HepG2 (cell line): ENCODE data around the gene ADCK2. TPM values are rescaled to one million over a fixed set of nuclear protein-coding genes. Genes with fewer than 3 reads are reported as not detected.

ENCODE experiments used
- ATAC-seq: fragments of 200-7000 bp; cut with Tn5 transposase; 3 replicates; pipeline ENCODE4 v1.9.1; 2020; ENCODE audit warnings: mild to moderate bottlenecking, moderate library complexity
- BruUV-seq: library from RNA; stranded (reverse); fragments of 400-500 nt; replicated peaks from 2 replicates; lab custom pipeline; 2021; lab: Mats Ljungman, UMichigan
- CTCF ChIA-PET: fragments of 300-600 bp; formaldehyde crosslinking; extraction: SDS; loops from one replicate; lab custom pipeline; 2021; ENCODE audit warnings: low total read pairs, inconsistent platforms, low intra/inter-chr PET ratio; lab: Yijun Ruan, JAX
- POLR2A ChIA-PET: fragments of 350-600 bp; sonication (Branson Sonifier 250); formaldehyde crosslinking; loops from one replicate; lab custom pipeline; 2020; ENCODE audit warnings: antibody characterized with exemption, inconsistent platforms; lab: Yijun Ruan, JAX
- DNase-seq: peaks from one replicate; pipeline ENCODE4 v3.0.0-alpha.2; 2015; ENCODE audit warnings: low spot score
- FAIRE-seq: peaks from 3 replicates; lab custom pipeline; 2011; peaks lifted over from hg19 to GRCh38; lab: Jason Lieb, UNC
- H2AFZ ChIP-seq: one replicate; pipeline ENCODE4 v1.6.1; 2011; ENCODE audit warnings: low read length, inconsistent platforms
- H3K27ac ChIP-seq: fragments of 300-600 bp; 3 replicates; pipeline ENCODE4 v1.8.0; 2011; ENCODE audit warnings: mixed run types, mild to moderate bottlenecking, mixed read lengths, low read length, inconsistent platforms; ENCODE audit not compliant: insufficient read depth; ENCODE audit errors: extremely low read length
- H3K27me3 ChIP-seq, 2 experiments: fragments of 200-600 bp in 1 of 2; 2 replicates in 1 of 2; 3 replicates in 1 of 2; pipeline versions ENCODE4 v1.6.0 to v1.8.0; 2011; ENCODE audit warnings: low read length in 2 of 2, mild to moderate bottlenecking in 2 of 2, moderate library complexity in 2 of 2, inconsistent platforms in 1 of 2; ENCODE audit not compliant: insufficient read depth in 2 of 2, control insufficient read depth in 1 of 2
- H3K36me3 ChIP-seq, 2 experiments: fragments of 200-600 bp in 1 of 2; replicated peaks in 1 of 2; 2 replicates in 1 of 2; 3 replicates in 1 of 2; pipeline versions ENCODE4 v1.5.1 to v1.8.0; 2011; ENCODE audit warnings: low read length in 2 of 2, inconsistent platforms in 1 of 2; ENCODE audit not compliant: insufficient read depth in 2 of 2, control insufficient read depth in 1 of 2
- H3K4me1 ChIP-seq: 2 replicates; pipeline ENCODE4 v1.5.1; 2012; ENCODE audit warnings: low read length, inconsistent platforms; ENCODE audit not compliant: insufficient read depth
- H3K4me2 ChIP-seq: 2 replicates; pipeline ENCODE4 v1.6.0; 2011; ENCODE audit warnings: low read depth, low read length, inconsistent platforms
- H3K4me3 ChIP-seq, 3 experiments: fragments of 200-600 bp in 1 of 3; sonication (generic), shearing (Covaris generic) in 1 of 3; replicated peaks in 1 of 3; 2 replicates each; pipeline ENCODE4 v1.5.1; 2011 to 2016; ENCODE audit warnings: low read length in 3 of 3, inconsistent platforms in 2 of 3, low read depth in 2 of 3, mild to moderate bottlenecking in 2 of 3, control low read depth in 1 of 3, mixed read lengths in 1 of 3; ENCODE audit not compliant: insufficient read depth in 1 of 3
- H3K79me2 ChIP-seq: one replicate; pipeline ENCODE4 v1.6.1; 2011; ENCODE audit warnings: low read length, inconsistent platforms; ENCODE audit not compliant: insufficient read depth
- H3K9ac ChIP-seq: 2 replicates; pipeline ENCODE4 v1.6.0; 2011; ENCODE audit warnings: mild to moderate bottlenecking, low read depth, low read length, inconsistent platforms; ENCODE audit not compliant: insufficient read depth
- H3K9me3 ChIP-seq: 2 replicates; pipeline ENCODE4 v1.5.1; 2012; ENCODE audit warnings: mild to moderate bottlenecking, low read length
- H4K20me1 ChIP-seq: 2 replicates; pipeline ENCODE4 v1.6.0; 2011; ENCODE audit warnings: inconsistent platforms, mild to moderate bottlenecking, low read length, moderate library complexity; ENCODE audit not compliant: insufficient read depth
- AFF4 ChIP-seq: sonication (generic); formaldehyde crosslinking; IDR thresholded peaks from 2 replicates; pipeline ENCODE4 v1.4.0; 2020; ENCODE audit warnings: missing genetic modification reagents
- ARID5B ChIP-seq: IDR thresholded peaks from 2 replicates; pipeline ENCODE4 v1.4.0; 2020; ENCODE audit warnings: mild to moderate bottlenecking, missing genetic modification reagents
- CCAR2 ChIP-seq: fragments of 200-400 bp; formaldehyde crosslinking; optimal IDR thresholded peaks from 2 replicates; pipeline ENCODE3; 2018; ENCODE audit warnings: low read depth, mild to moderate bottlenecking, low read length, moderate library complexity
- EEA1 ChIP-seq: sonication (generic); formaldehyde crosslinking; IDR thresholded peaks from 2 replicates; pipeline ENCODE4 v1.5.1; 2020; ENCODE audit warnings: mild to moderate bottlenecking, missing genetic modification reagents, borderline replicate concordance
- EHMT2 ChIP-seq: fragments of 200-600 bp; sonication (generic); IDR thresholded peaks from 2 replicates; pipeline ENCODE4 v1.7.0; 2017; ENCODE audit warnings: antibody characterized with exemption, low read depth, low read length, borderline replicate concordance
- GATA4 ChIP-seq: sonication (generic); IDR thresholded peaks from 2 replicates; pipeline ENCODE4 v1.6.1; 2016; ENCODE audit warnings: antibody characterized with exemption, low read depth, borderline replicate concordance
- HNF4G ChIP-seq, 2 experiments: sonication (generic) in 1 of 2; formaldehyde crosslinking in 1 of 2; IDR thresholded peaks; 2 replicates each; pipeline versions ENCODE4 v1.4.0 to v1.6.1; 2011 to 2020; ENCODE audit warnings: borderline replicate concordance in 2 of 2, low read depth in 2 of 2, mild to moderate bottlenecking in 2 of 2, low read length in 1 of 2, missing genetic modification reagents in 1 of 2, moderate library complexity in 1 of 2
- KMT2A ChIP-seq: sonication (generic); formaldehyde crosslinking; IDR thresholded peaks from 2 replicates; pipeline ENCODE4 v1.4.0; 2020; ENCODE audit warnings: missing genetic modification reagents
- KMT2B ChIP-seq: IDR thresholded peaks from 2 replicates; pipeline ENCODE4 v1.6.1; 2016; ENCODE audit warnings: missing genetic modification reagents, missing compliant biosample characterization
- MED13 ChIP-seq: sonication (generic); formaldehyde crosslinking; IDR thresholded peaks from 2 replicates; pipeline ENCODE4 v1.5.0; 2020; ENCODE audit warnings: missing genetic modification reagents
- MZF1 ChIP-seq: sonication (generic); formaldehyde crosslinking; IDR thresholded peaks from 2 replicates; pipeline ENCODE4 v1.8.1; 2023; ENCODE audit warnings: mild to moderate bottlenecking, missing genetic modification reagents, borderline replicate concordance
- PHB2 ChIP-seq: fragments of 450-650 bp; IDR thresholded peaks from 2 replicates; pipeline ENCODE4 v1.6.1; 2018; ENCODE audit not compliant: partially characterized antibody
- ZFP36L2 ChIP-seq: sonication (generic); formaldehyde crosslinking; IDR thresholded peaks from 2 replicates; pipeline ENCODE4 v1.4.0; 2020; ENCODE audit warnings: missing genetic modification reagents
- ZFY ChIP-seq: sonication (generic); formaldehyde crosslinking; IDR thresholded peaks from 2 replicates; pipeline ENCODE4 v1.4.0; 2020; ENCODE audit warnings: missing genetic modification reagents
- ZNF235 ChIP-seq: sonication (generic); formaldehyde crosslinking; IDR thresholded peaks from 2 replicates; pipeline ENCODE4 v1.8.1; 2023; ENCODE audit warnings: mild to moderate bottlenecking, missing genetic modification reagents, borderline replicate concordance
- ZNF414 ChIP-seq: sonication (generic); formaldehyde crosslinking; IDR thresholded peaks from 2 replicates; pipeline ENCODE4 v1.5.0; 2020; ENCODE audit warnings: missing genetic modification reagents
- ZNF570 ChIP-seq: sonication (generic); formaldehyde crosslinking; IDR thresholded peaks from 2 replicates; pipeline ENCODE4 v1.4.0; 2020; ENCODE audit warnings: mild to moderate bottlenecking, missing genetic modification reagents, borderline replicate concordance
- ZSCAN25 ChIP-seq: sonication (generic); formaldehyde crosslinking; IDR thresholded peaks from 2 replicates; pipeline ENCODE4 v1.8.0; 2022; ENCODE audit warnings: mild to moderate bottlenecking, missing genetic modification reagents
- WGBS: methylation state at CpG from one replicate; pipeline ENCODE4 v1.1.6; 2017; ENCODE audit warnings: low lambda C conversion rate; 5-methylcytosine and 5-hydroxymethylcytosine counted together
- in situ Hi-C: cut with HindIII; loops from 2 replicates; pipeline ENCODE4 v1.10.0; 2017; ENCODE audit warnings: low pct_unique_long_range_greater_than_20kb; ENCODE audit not compliant: extremely low pct_ligation_motif_present
- intact Hi-C: fragments of 100-400 bp; cut with micrococcal nuclease; formaldehyde crosslinking; loops from one replicate; pipeline ENCODE4 v1.10.0; 2022; ENCODE audit not compliant: unreplicated experiment
- polyA plus RNA-seq, 8 experiments: library from polyadenylated mRNA; depleted of rRNA in 3 of 8; stranded (reverse) in 7 of 8; unstranded in 1 of 8; fragments of >200 nt; fragmentation: Illumina TruSeq in 4 of 8; extraction: Trizol in 4 of 8; gene quantifications; 2 replicates each; pipeline versions ENCODE4 v1.2.1 to v1.2.3, GENCODE V29; 2011 to 2016; ENCODE audit warnings: low read depth in 4 of 8, missing spikeins in 1 of 8, mixed read lengths in 1 of 8; ENCODE audit not compliant: insufficient read depth in 1 of 8
- total RNA-seq, 5 experiments: library from RNA; depleted of rRNA; stranded (reverse); fragments of >200 nt; fragmentation: Illumina TruSeq; extraction: Trizol; gene quantifications; 2 replicates each; pipeline ENCODE4 v1.2.3, GENCODE V29; 2016; ENCODE audit warnings: low read depth in 1 of 5

ADCK2 gene
- total and polyA plus RNA-seq, 2 of the 13 experiments (the other 11 are each of a cell fraction or from before 2014, with no cell fraction given): 8.6 to 18.8 TPM

GRCh38 chr7:140734729-140735128, 62.0 kb downstream of the ADCK2 start:
- Histone ChIP-seq H3K27ac (no peak overlapping the region), H3K4me2 (no peak overlapping the region), H3K4me3 (no peak overlapping the region), H3K36me3 (peaks cover 8 to 20% of the 10 kb centered on the region in 2 experiments; a peak in 3 of 5 replicates), H4K20me1 (no peaks in the 10 kb centered on the region), H2AFZ (no peak overlapping the region), H3K9me3 (no peaks in the 10 kb centered on the region), H3K9ac (no peak overlapping the region), H3K4me1 (no peaks in the 10 kb centered on the region), H3K27me3 (no peaks in the 10 kb centered on the region), H3K79me2 (no peaks in the 10 kb centered on the region)
- DNase-seq: no peak
- no TSS peak for BruUV-seq
- intact Hi-C loops: no loop called here
- no peak for FAIRE-seq
- no peak for ATAC-seq
- 98% methylated on average over 2 of the region's 2 CpGs for WGBS
- POLR2A ChIA-PET: no interaction called here
- in situ Hi-C loops: no loop called here
- CTCF ChIA-PET: no interaction called here
- TF ChIP-seq KMT2B (no peak), HNF4G (IDR thresholded peaks at IDR 0.05; ENCODE audit: borderline replicate concordance, low read depth, low read length) (no peak), HNF4G (CRISPR knock-in tag; IDR thresholded peaks at IDR 0.05; ENCODE audit: borderline replicate concordance, low read depth) (no peak), ARID5B (CRISPR knock-in tag) (no peak), ZNF235 (CRISPR knock-in tag) (no peak), KMT2A (CRISPR knock-in tag) (no peak), ZSCAN25 (CRISPR knock-in tag) (no peak), PHB2 (no peak), ZFP36L2 (CRISPR knock-in tag) (no peak), GATA4 (no peak), MED13 (CRISPR knock-in tag) (no peak), MZF1 (CRISPR knock-in tag) (no peak), AFF4 (CRISPR knock-in tag) (no peak), ZNF414 (CRISPR knock-in tag) (no peak), CCAR2 (no peak), ZFY (no peak), ZNF570 (CRISPR knock-in tag) (no peak), EHMT2 (no peak), EEA1 (CRISPR knock-in tag) (no peak)
